ENCODE measurements around the gene EDAR. TPM values are rescaled to one million over a fixed set of nuclear protein-coding genes. Genes with fewer than 3 reads are reported as not detected.

Gene EDAR
- not detected for total RNA-seq

GRCh38 chr2:108988796-108989713 lies at the start of gene EDAR:
TSS of gene EDAR (minus strand) at chr2:108989220. CDS start at chr2:108931014, 58,206 bp downstream.

Small RNAs within 50 kb of the gene (small RNA-seq; reads per million reads assigned to genes)
- 0 reads per million in 2 donors for gene AC073415.1

Other genes with a start within 250 kb of the EDAR start
- 1 to 10 TPM; 5.5 to 8.7 TPM for gene CCDC138, start 202.4 kb downstream of the EDAR start, total RNA-seq
- gene SH3RF3, start 140.0 kb upstream of the EDAR start, total RNA-seq, result 1 to 10 TPM; 1.4 to 2.3 TPM